Brain microvascular endothelial cell (primary cell): ENCODE data around the gene BCKDHB.
"Not testable (repeated sequence)": the region's sequence is repeated elsewhere in the genome, so short reads cannot be mapped to it uniquely, and the experiment has no call there.

ENCODE experiments used
- DNase-seq: peaks from one replicate; pipeline ENCODE4 v3.0.0-alpha.2; 2020
- H3K27ac ChIP-seq: fragments of 250-450 bp; sonication (Bioruptor Pico); 2 replicates; pipeline ENCODE4 v1.5.1; 2020; ENCODE audit warnings: mild to moderate bottlenecking, moderate library complexity
- H3K27me3 ChIP-seq: fragments of 250-450 bp; sonication (Bioruptor Pico); replicated peaks from 2 replicates; pipeline ENCODE4 v1.5.1; 2020; ENCODE audit warnings: mild to moderate bottlenecking
- H3K36me3 ChIP-seq: fragments of 250-450 bp; sonication (Bioruptor Pico); replicated peaks from 2 replicates; pipeline ENCODE4 v1.5.1; 2020; ENCODE audit warnings: mild to moderate bottlenecking
- H3K4me3 ChIP-seq: 2 replicates; pipeline ENCODE4 v1.5.1; 2011; ENCODE audit warnings: low read depth, mild to moderate bottlenecking, control low read depth, low read length, moderate library complexity
- CTCF ChIP-seq: IDR thresholded peaks from 2 replicates; pipeline ENCODE4 v1.5.1; 2011; ENCODE audit warnings: low read depth, mild to moderate bottlenecking, moderate library complexity, low read length, control low read depth, inconsistent platforms; ENCODE audit errors: missing control alignments
- in situ Hi-C: cut with HindIII; loops from 2 replicates; pipeline ENCODE4 v1.10.0; 2017; ENCODE audit warnings: low sequenced_read_pairs, low pct_ligation_motif_present

BCKDHB gene

GRCh38 chr6:80234908-80235307 lies 128.4 kb downstream of the BCKDHB start:
- Histone ChIP-seq H3K27ac (no peak overlapping the region), H3K36me3 (no peaks in the 10 kb centered on the region), H3K27me3 (no peaks in the 10 kb centered on the region), H3K4me3 (no peak overlapping the region)
- no peak for DNase-seq
- in situ Hi-C loops, result no loop called here
- no peak for TF ChIP-seq CTCF

DNA sequence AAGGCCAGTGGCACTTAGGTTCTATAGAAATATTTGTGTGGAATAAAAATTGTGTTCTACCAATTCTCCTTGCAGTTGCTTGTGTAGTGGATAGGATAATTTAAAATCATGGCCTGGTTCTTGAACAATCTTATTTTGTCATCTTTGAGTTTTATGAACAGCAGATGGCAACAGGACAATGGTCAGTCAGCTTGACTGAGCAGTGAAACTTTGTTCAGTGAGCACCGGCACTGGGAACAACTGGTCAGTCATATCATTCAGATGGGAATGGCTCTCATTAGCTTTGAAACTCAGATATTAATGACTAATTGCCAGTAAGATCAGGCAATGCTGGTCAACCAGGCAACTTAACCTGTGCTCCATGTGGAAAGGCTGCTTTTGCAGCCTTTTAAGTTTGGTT lies 129.2 kb downstream of the BCKDHB start:
- no peak for DNase-seq
- Histone ChIP-seq H3K27ac (no peak overlapping the region), H3K27me3 (no peaks in the 10 kb centered on the region), H3K36me3 (no peaks in the 10 kb centered on the region), H3K4me3 (no peak overlapping the region)
- TF ChIP-seq CTCF, result no peak
- in situ Hi-C loops, result no loop called here

DNA sequence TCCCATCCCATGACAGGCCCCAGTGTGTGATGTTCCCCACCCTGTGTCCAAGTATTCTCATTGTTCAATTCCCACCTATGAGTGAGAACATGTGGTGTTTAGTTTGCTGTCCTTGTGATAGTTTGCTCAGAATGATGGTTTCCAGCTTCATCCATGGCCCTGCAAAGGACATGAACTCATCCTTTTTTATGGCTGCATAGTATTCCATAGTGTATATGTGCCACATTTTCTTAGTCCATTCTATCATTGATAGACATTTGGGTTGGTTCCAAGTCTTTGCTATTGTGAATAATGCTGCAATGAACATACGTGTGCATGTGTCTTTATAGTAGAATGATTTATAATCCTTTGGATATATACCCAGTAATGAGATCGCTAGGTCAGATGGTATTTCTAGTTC lies 132.3 kb downstream of the BCKDHB start:
- H3K27me3 ChIP-seq, H3K36me3 ChIP-seq, in situ Hi-C loops, H3K27ac ChIP-seq, DNase-seq, H3K4me3 ChIP-seq: not testable (repeated sequence)

GRCh38 chr6:80245043-80245442 lies 138.6 kb downstream of the BCKDHB start:
- no peak for DNase-seq
- H3K4me3 ChIP-seq, result no peak overlapping the region
- TF ChIP-seq CTCF, result no peak
- in situ Hi-C loops, result no loop called here
- no peaks in the 10 kb centered on the region for H3K36me3 ChIP-seq
- H3K27ac ChIP-seq, result no peak overlapping the region
- no peaks in the 10 kb centered on the region for H3K27me3 ChIP-seq

DNA sequence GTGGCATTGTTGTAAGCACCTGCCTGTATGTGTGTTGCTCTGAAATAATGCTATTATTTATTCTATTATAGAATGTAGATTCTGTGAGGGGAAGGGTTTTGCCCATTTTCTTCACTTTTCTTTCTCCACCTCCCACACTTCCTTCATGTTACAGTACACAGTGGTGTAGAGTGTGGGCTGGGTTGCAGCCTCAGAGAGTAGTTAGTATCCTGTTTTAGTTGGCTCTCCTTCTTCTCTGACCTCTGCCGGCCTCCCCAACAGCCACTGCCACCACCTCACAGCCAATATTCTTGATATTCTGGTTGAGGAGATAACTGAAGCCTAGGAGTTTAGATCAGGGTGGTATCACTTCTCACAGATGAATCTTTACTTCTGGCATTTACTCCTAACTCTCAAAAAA lies 143.4 kb downstream of the BCKDHB start:
- TF ChIP-seq CTCF, result no peak
- DNase-seq, result peak; percentile 12
- H3K27me3 ChIP-seq, result no peaks in the 10 kb centered on the region
- no peaks in the 10 kb centered on the region for H3K36me3 ChIP-seq
- in situ Hi-C loops, result no loop called here
- H3K27ac ChIP-seq, result no peak overlapping the region
- H3K4me3 ChIP-seq, result no peak overlapping the region

- DNase-seq, result no peak
- TF ChIP-seq CTCF, result no peak
- Histone ChIP-seq H3K4me3 (no peak overlapping the region), H3K36me3 (no peaks in the 10 kb centered on the region), H3K27me3 (no peaks in the 10 kb centered on the region), H3K27ac (no peak overlapping the region)
- in situ Hi-C loops, result no loop called here
Measured at GRCh38 chr6:80250391-80250997, 144.0 kb downstream of the BCKDHB start.
